ENCODE data around the gene ASTL.

ASTL gene

GRCh38 chr2:96075199-96075771 is 63.0 kb downstream of the ASTL start:
- no peak for DNase-seq

- DNase-seq, result no peak
Measured at GRCh38 chr2:96074156-96074555, 64.1 kb downstream of the ASTL start.

- DNase-seq, result no peak
Measured at GRCh38 chr2:96073170-96073775, 65.0 kb downstream of the ASTL start.
